Measurements from ENCODE around the gene ZNF821. TPM values are rescaled to one million over a fixed set of nuclear protein-coding genes. Genes with fewer than 3 reads are reported as not detected.

Gene ZNF821
- total and polyA plus RNA-seq, 10 of the 15 experiments (the other 5 are each of a cell fraction or from before 2014, with no cell fraction given): 0.82 to 9.9 (median 6.8) TPM

GRCh38 chr16:71883168-71883848 is 674 bp downstream of the ZNF821 start (continued):
- TF ChIP-seq FOXK2 (IDR thresholded peaks at IDR 0.05): no peak
- no peak for TF ChIP-seq ATF7 (IDR thresholded peaks at IDR 0.05; ENCODE audit: low read depth)
- TF ChIP-seq TAF1 (IDR thresholded peaks at IDR 0.05; ENCODE audit: borderline replicate concordance, low read depth, low read length): 0 out of 2 replicates have a peak, but pooled peaks have one; percentile 25
- no peak for TF ChIP-seq ATF2 (IDR thresholded peaks at IDR 0.05; ENCODE audit: low read length)
- TF ChIP-seq NKRF (conservative IDR thresholded peaks at IDR 0.05): no peak
- TF ChIP-seq YY1 (IDR thresholded peaks at IDR 0.05; ENCODE audit: low read depth, low read length): no peak
- TF ChIP-seq SUZ12 (IDR thresholded peaks at IDR 0.05; ENCODE audit: unreplicated experiment): no peak
- no peak for TF ChIP-seq FOS (IDR thresholded peaks at IDR 0.05; ENCODE audit: borderline replicate concordance, extremely low read depth, insufficient read length)
- TF ChIP-seq TBL1XR1 (IDR thresholded peaks at IDR 0.05; ENCODE audit: low read depth, low read length): no peak
- TF ChIP-seq CUX1 (IDR thresholded peaks at IDR 0.05; ENCODE audit: insufficient replicate concordance, low read depth, low read length): peak; percentile 11
- TF ChIP-seq ZZZ3 (IDR thresholded peaks at IDR 0.05; ENCODE audit: control insufficient read depth, insufficient read length, low read depth): no peak
- TF ChIP-seq KLF5 (IDR thresholded peaks at IDR 0.05; ENCODE audit: partially characterized antibody): no peak
- peak; percentile 75 for TF ChIP-seq MXI1 (IDR thresholded peaks at IDR 0.05; ENCODE audit: low read depth, low read length)
- TF ChIP-seq IKZF2 (IDR thresholded peaks at IDR 0.05): peak in 1 of 2 experiments; percentile 20; a peak in 1 of 4 replicates
- no peak for TF ChIP-seq JUND (IDR thresholded peaks at IDR 0.05; ENCODE audit: low read depth, low read length)
- TF ChIP-seq E2F4 (IDR thresholded peaks at IDR 0.05; ENCODE audit: low read depth, low read length): no peak
- TF ChIP-seq KDM1A (IDR thresholded peaks at IDR 0.05; ENCODE audit: borderline replicate concordance): no peak
- no peak for TF ChIP-seq MYB (IDR thresholded peaks at IDR 0.05; ENCODE audit: borderline replicate concordance, low read depth, low read length)
- TF ChIP-seq HSF1 (IDR thresholded peaks at IDR 0.05; ENCODE audit: low read depth, low read length): no peak

All from GM12878 (cell line).